GM12864 (cell line): Measurements from ENCODE around the gene PGD.
"Not testable (repeated sequence)": the region's sequence is repeated elsewhere in the genome, so short reads cannot be mapped to it uniquely, and the experiment has no call there.

Experiments used
- DNase-seq: peaks from one replicate; pipeline ENCODE4 v3.0.0-alpha.2; 2011; ENCODE audit warnings: low read depth
- H3K4me3 ChIP-seq: 2 replicates; pipeline ENCODE4 v1.5.1; 2011; ENCODE audit warnings: mild to moderate bottlenecking, low read depth, low read length, control low read depth
- TF ChIP-seq, protein P1 (sequence below): IDR thresholded peaks from 2 replicates; pipeline ENCODE4 v1.5.1; 2011; ENCODE audit warnings: low read depth, mild to moderate bottlenecking, moderate library complexity, low read length, control low read depth, inconsistent platforms; ENCODE audit errors: missing control alignments

The PGD gene

DNA sequence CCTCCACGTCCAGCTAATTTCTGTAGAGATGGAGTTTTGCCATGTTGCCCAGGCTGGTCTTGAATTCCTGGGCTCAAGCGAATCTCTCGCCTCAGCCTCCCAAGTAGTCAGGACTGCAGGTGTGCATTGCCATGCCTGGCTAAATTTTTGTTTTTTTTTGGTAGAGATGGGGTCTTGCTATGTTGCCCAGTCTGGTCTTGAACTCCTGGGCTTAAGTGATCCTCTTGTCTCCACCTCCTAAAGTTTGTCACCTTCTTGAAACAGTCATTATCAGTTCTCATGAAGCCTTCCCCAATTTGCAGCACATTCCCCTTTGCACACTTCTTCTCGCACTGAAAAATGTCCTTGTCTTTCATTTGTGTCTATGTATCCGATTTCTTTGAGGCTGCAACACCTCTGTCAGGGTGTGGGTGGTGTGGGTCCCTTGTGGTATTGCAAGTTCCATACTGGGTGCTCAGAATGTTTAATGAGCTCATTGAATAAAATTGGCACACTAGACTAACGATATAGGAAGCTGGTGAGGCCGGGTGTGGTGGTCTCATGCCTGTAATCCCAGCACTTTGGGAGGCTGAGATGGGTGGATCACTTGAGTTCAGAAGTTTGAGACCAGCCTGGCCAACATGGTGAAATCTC is 48.0 kb downstream of the PGD start:
- TF ChIP-seq, protein P1, sequence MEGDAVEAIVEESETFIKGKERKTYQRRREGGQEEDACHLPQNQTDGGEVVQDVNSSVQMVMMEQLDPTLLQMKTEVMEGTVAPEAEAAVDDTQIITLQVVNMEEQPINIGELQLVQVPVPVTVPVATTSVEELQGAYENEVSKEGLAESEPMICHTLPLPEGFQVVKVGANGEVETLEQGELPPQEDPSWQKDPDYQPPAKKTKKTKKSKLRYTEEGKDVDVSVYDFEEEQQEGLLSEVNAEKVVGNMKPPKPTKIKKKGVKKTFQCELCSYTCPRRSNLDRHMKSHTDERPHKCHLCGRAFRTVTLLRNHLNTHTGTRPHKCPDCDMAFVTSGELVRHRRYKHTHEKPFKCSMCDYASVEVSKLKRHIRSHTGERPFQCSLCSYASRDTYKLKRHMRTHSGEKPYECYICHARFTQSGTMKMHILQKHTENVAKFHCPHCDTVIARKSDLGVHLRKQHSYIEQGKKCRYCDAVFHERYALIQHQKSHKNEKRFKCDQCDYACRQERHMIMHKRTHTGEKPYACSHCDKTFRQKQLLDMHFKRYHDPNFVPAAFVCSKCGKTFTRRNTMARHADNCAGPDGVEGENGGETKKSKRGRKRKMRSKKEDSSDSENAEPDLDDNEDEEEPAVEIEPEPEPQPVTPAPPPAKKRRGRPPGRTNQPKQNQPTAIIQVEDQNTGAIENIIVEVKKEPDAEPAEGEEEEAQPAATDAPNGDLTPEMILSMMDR: no peak
- DNase-seq: no peak
- no peak overlapping the region for H3K4me3 ChIP-seq

DNA sequence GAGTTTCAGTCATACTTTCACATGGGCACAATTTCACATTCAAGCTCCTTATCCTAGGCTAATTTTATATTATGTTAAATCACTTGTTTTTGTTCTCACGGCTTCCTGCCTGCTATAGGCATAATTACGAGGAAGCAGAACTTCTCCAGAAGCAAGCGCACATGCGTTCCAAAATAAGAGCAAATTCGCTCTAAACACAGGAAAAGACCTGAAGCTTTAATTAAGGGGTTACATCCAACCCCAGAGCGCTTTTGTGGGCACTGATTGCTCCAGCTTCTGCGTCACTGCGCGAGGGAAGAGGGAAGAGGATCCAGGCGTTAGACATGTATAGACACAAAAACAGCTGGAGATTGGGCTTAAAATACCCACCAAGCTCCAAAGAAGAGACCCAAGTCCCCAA is 50.9 kb downstream of the PGD start, which contains the start of gene CORT:
CORT (plus strand) TSS at position 281 of the 400 bp plus-strand sequence. CDS start 193 bp downstream, outside the sequence.
- TF ChIP-seq, protein P1: no peak
- no peak for DNase-seq
- H3K4me3 ChIP-seq: no peak within 1 kb of the TSS

DNA sequence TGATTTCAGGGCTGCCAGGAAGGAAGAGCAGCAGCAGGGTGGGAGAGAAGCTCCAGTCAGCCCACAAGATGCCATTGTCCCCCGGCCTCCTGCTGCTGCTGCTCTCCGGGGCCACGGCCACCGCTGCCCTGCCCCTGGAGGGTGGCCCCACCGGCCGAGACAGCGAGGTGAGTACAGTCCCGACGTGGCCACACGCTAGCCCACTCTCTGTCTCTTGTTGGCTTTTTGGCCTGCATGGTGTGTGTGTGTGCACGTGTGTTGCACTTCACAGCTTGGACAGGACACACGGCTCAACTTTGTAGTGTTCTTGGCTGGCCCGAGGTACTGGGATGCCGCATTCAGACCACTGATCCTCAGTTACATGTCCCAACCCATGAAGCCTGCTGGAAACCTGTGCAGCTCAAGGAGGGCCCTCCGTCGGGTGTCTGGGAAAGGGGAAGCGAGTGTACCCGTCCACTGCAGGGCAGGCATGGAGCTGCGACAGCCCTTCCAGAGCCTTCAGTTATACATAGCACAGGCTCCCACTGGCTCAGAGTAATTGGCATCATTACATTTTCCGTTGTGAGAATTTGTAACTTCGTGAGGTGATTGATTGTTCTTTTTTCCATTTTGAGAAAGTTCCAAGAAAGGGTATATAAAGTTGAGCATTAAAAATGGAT is 51.4 kb downstream of the PGD start:
- no peak overlapping the region for H3K4me3 ChIP-seq
- TF ChIP-seq, protein P1: no peak
- DNase-seq: no peak

DNA sequence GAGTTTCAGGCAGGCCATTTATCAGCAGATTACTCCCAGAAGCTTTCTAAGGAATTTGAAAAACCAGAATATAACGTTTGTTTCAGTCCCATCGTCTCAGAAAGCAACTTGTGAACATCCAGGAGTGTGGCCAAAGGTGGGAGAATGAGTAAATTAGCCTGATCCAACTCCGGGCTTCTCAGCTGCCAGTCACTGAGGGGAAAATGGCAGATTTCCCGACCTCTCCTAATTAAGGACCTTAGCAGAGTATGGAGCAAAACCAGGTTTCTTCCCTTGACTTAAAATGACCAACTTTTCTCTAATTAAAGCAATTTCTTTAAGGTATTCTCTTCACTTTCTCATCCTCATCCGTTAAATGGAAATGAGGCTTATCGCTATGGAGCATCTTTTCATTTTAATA is 52.0 kb downstream of the PGD start:
- DNase-seq: no peak
- TF ChIP-seq, protein P1: no peak
- H3K4me3 ChIP-seq: no peak overlapping the region

DNA sequence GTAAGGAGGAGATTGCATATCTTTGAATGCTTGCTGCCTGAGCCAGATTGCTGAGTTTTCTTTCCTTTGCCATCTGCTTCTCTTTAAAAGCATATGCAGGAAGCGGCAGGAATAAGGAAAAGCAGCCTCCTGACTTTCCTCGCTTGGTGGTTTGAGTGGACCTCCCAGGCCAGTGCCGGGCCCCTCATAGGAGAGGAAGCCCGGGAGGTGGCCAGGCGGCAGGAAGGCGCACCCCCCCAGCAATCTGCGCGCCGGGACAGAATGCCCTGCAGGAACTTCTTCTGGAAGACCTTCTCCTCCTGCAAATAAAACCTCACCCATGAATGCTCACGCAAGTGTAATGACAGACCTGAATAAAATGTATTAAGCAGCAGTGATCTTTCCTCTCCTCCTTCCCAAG is 52.4 kb downstream of the PGD start:
- TF ChIP-seq, protein P1: no peak
- DNase-seq: no peak
- H3K4me3 ChIP-seq: no peak overlapping the region

DNA sequence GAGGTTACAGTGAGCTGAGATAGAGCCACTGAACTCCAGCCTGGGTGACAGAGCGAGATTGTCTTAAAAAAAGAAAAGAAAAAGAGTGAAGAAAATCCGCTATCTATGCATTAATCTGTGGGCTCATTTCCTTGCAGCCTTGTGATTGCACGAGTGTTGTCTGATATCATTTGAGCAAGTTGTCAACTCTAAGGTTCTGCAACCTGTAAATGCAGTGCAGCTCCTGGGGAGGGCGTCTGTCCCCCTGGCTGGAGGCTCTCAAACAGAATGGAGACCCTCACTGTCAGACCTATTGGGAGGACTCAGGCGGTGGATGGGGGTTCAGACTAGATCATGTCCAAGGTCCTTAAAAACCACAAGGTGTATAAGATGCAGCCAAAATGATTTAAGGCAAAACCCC is 57.2 kb downstream of the PGD start:
- H3K4me3 ChIP-seq: no peak overlapping the region
- TF ChIP-seq, protein P1: no peak
- no peak for DNase-seq

DNA sequence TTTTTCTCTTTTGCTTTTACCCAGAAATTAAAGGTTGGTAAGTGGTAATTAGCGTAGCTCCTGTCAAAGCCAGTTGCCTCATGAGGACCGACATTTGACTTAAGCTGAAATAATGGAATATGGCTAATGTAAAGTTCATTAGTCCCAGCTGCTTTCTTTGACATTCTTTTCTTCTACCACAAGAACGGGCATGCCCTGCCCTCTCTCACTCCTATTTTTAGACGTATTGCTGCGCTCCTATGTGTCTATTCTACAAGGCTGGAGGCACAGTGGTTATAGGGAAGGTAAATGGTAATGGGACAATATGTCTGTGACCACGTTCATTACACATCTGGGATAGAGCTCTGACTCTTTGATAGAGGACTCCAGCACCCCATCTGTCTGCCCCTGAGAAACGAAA is 57.8 kb downstream of the PGD start:
- no peak overlapping the region for H3K4me3 ChIP-seq
- TF ChIP-seq, protein P1: no peak
- DNase-seq: no peak

DNA sequence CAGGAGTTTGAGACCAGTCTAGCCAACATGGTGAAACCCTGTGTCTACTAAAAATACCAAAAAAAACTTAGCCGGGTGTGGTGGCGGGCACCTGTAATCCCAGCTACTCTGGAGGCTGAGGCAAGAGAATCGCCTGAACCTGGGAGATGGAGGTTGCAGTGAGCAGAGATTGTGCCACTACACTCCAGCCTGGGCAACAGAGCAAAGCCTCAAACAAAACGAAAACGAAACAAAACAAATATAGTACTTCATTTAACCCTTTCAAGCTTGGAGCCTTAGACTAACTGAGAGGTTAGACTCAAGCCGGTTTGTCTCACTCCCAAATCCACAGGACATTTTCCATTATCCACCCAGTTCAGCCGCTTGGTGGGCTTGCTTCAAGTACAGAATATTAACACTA is 58.6 kb downstream of the PGD start:
- DNase-seq, H3K4me3 ChIP-seq: not testable (repeated sequence)
